ENCODE data around the gene PTRHD1.

- TF ChIP-seq CTCF (IDR thresholded peaks at IDR 0.05; ENCODE audit: borderline replicate concordance, extremely low read depth, low read length, poor library complexity, severe bottlenecking) (no peak), EZH2 (IDR thresholded peaks at IDR 0.05; ENCODE audit: borderline replicate concordance, low read depth, low read length, severe bottlenecking) (no peak)
These were observed 49.2 kb upstream of the PTRHD1 start for GRCh38 chr2:24842081-24843050.

Data from DND-41 (cell line).